Hair follicular keratinocyte (primary cell): ENCODE measurements around the gene SLC1A7. TPM values are rescaled to one million over a fixed set of nuclear protein-coding genes. Genes with fewer than 3 reads are reported as not detected.

ENCODE experiments used
- total RNA-seq: library from RNA; depleted of rRNA; stranded (reverse); fragments of >200 nt; gene quantifications from 2 replicates; pipeline ENCODE4 v1.2.3, GENCODE V29; 2015

The SLC1A7 gene
- total RNA-seq: not detected in 2 replicates

DNA sequence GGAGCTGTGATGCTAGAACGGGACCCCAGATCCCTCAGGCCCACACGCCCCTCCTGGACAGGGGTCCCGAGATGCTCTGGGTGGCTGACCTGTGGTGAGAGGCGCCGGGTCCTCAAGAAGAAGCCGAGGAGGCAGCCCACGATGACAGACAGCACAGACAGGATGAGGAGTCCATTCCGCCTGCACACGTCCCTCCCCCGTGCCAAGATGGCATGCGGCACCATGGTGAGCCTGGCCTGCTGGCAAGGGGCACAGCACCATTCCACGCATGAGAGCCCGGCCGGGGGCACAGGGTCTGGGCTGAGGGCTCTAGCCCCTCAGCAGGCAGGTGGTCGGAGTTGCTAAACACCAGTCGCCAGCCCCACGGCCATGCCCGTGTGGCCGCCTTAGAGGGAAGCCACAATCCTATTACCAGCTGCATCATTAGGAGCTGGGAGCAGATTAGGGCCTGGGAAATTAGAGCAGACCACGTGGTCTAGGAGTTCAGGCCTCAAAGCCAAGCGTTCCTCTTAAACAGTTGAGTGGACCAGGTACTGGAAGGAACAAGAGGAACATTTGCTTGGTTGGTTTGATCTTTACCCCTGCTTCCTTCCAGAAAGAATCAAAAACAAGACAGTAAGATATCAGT is at the start of gene SLC1A7:
SLC1A7 (minus strand) TSS at position 413 of the 628 bp plus-strand sequence; CDS start at position 224, 189 bp downstream.

DNA sequence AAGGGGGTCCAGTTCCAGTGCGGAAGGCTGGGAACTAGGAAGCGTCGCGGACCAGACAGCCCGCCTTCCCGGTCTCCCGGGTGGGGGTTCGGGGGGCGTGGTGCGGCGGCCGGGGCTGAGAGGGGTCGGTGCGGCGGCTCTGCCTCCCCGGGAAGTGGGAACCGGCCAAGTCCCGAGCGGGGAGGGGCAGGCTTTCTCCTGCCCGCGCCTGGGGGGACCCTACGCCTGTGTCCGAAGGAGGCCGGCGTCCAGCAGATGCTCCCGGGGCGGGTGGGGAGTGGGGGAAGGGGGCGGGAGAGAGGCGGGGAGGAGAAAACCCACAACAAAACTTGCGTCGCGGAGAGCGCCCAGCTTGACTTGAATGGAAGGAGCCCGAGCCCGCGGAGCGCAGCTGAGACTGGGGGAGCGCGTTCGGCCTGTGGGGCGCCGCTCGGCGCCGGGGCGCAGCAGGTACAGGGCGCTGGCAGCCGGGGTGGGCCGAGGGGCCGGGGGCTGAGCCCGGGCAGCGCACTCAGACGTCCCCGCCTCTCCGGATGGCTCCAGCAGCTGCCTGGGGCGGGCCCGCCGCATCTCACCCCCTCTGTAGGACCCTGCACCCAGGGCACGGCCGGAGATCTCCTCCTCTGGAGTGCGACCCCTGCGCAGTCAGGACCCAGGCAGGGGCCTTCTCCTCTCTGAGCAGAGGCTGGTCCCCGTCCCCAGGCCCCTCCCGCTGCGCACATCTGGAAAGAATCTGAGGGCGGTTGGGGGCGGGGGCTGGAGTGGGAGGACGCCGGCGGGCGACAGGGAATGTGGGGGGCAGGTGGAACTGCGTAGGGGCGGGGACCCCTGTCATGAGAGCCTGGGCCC is 80.4 kb downstream of the SLC1A7 start, which contains the start of gene PODN:
PODN (plus strand) TSS at position 355 of the 849 bp plus-strand sequence. CDS start 7,643 bp downstream, outside the sequence.

Other genes with a start within 250 kb of the SLC1A7 start
- 21.6 and 21.9 TPM in 2 replicates for gene ECHDC2, start 220.9 kb downstream of the SLC1A7 start, total RNA-seq
- gene SCP2, start 215.4 kb downstream of the SLC1A7 start, total RNA-seq: 86.2 and 102 TPM in 2 replicates
- not detected in 2 replicates for gene PODN, start 80.4 kb downstream of the SLC1A7 start, total RNA-seq
- 21.4 and 22.2 TPM in 2 replicates for gene CPT2, start 54.2 kb upstream of the SLC1A7 start, total RNA-seq
- gene CZIB, start 78.0 kb upstream of the SLC1A7 start, total RNA-seq: 52.0 and 52.2 TPM in 2 replicates
- 33.0 and 57.4 TPM in 2 replicates for gene MAGOH, start 95.9 kb upstream of the SLC1A7 start, total RNA-seq
- 29.8 and 36.3 TPM in 2 replicates for gene LRP8, start 185.4 kb upstream of the SLC1A7 start, total RNA-seq